H9 (cell line): ENCODE data around the gene NUP98. TPM values are rescaled to one million over a fixed set of nuclear protein-coding genes. Genes with fewer than 3 reads are reported as not detected.

ENCODE experiments used
- DNase-seq: peaks from one replicate; pipeline ENCODE4 v3.0.0-alpha.2; 2017
- H2AFZ ChIP-seq: one replicate; pipeline ENCODE4 v1.6.1; 2013; ENCODE audit warnings: mild to moderate bottlenecking, low read length, control low read depth, moderate library complexity
- H2AK5ac ChIP-seq: 2 replicates; pipeline ENCODE4 v1.6.1; 2013; ENCODE audit warnings: low read length, control low read depth, mixed read lengths; ENCODE audit not compliant: insufficient read length
- H2BK120ac ChIP-seq: one replicate; pipeline ENCODE4 v1.6.1; 2013; ENCODE audit warnings: low read depth, mild to moderate bottlenecking, low read length, control low read depth, inconsistent platforms; ENCODE audit not compliant: poor library complexity, severe bottlenecking
- H2BK12ac ChIP-seq: 2 replicates; pipeline ENCODE4 v1.6.1; 2013; ENCODE audit warnings: low read length, control low read depth, mixed read lengths, low read depth; ENCODE audit not compliant: insufficient read length
- H2BK15ac ChIP-seq: 2 replicates; pipeline ENCODE4 v1.6.1; 2013; ENCODE audit warnings: low read depth, low read length, control low read depth
- H2BK20ac ChIP-seq: one replicate; pipeline ENCODE4 v1.6.1; 2013; ENCODE audit warnings: low read depth, mild to moderate bottlenecking, low read length, control low read depth, inconsistent platforms; ENCODE audit not compliant: poor library complexity, severe bottlenecking
- H2BK5ac ChIP-seq: 2 replicates; pipeline ENCODE4 v1.6.1; 2013; ENCODE audit warnings: low read length, control low read depth, mixed read lengths; ENCODE audit not compliant: insufficient read length
- H3K14ac ChIP-seq: 2 replicates; pipeline ENCODE4 v1.6.1; 2013; ENCODE audit warnings: low read length, control low read depth; ENCODE audit not compliant: insufficient read depth
- H3K18ac ChIP-seq: 2 replicates; pipeline ENCODE4 v1.6.1; 2013; ENCODE audit warnings: low read depth, mild to moderate bottlenecking, mixed read lengths, low read length, control low read depth; ENCODE audit not compliant: insufficient read length
- H3K23ac ChIP-seq: 2 replicates; pipeline ENCODE4 v1.6.1; 2013; ENCODE audit warnings: low read length, control low read depth, mixed read lengths, low read depth; ENCODE audit not compliant: insufficient read length
- H3K23me2 ChIP-seq: 2 replicates; pipeline ENCODE4 v1.6.1; 2013; ENCODE audit warnings: low read depth, mild to moderate bottlenecking, mixed read lengths, low read length, control low read depth; ENCODE audit not compliant: insufficient read length, poor library complexity, severe bottlenecking
- H3K27ac ChIP-seq: 2 replicates; pipeline ENCODE4 v1.5.1; 2013; ENCODE audit warnings: low read length, control low read depth, mixed read lengths, low read depth; ENCODE audit not compliant: insufficient read length
- H3K27me3 ChIP-seq: 2 replicates; pipeline ENCODE4 v1.6.1; 2013; ENCODE audit warnings: low read length, control low read depth, inconsistent platforms; ENCODE audit not compliant: insufficient read depth
- H3K4ac ChIP-seq: 2 replicates; pipeline ENCODE4 v1.6.1; 2013; ENCODE audit warnings: low read depth, mild to moderate bottlenecking, control low read depth, inconsistent platforms, low read length, moderate library complexity
- H3K4me1 ChIP-seq: 2 replicates; pipeline ENCODE4 v1.6.1; 2013; ENCODE audit warnings: low read length, control low read depth, inconsistent platforms; ENCODE audit not compliant: insufficient read depth
- H3K4me2 ChIP-seq: 2 replicates; pipeline ENCODE4 v1.6.1; 2013; ENCODE audit warnings: low read length, control low read depth, mixed read lengths; ENCODE audit not compliant: insufficient read length, insufficient read depth
- H3K56ac ChIP-seq: 2 replicates; pipeline ENCODE4 v1.6.1; 2013; ENCODE audit warnings: low read depth, mild to moderate bottlenecking, mixed read lengths, low read length, control low read depth; ENCODE audit not compliant: insufficient read length
- H3K79me1 ChIP-seq: 2 replicates; pipeline ENCODE4 v1.6.1; 2013; ENCODE audit warnings: low read depth, mild to moderate bottlenecking, moderate library complexity, low read length, control low read depth, inconsistent platforms; ENCODE audit not compliant: insufficient read depth, poor library complexity, severe bottlenecking
- H3K79me2 ChIP-seq: 2 replicates; pipeline ENCODE4 v1.6.1; 2013; ENCODE audit warnings: low read length, control low read depth, inconsistent platforms; ENCODE audit not compliant: insufficient read depth
- H3K9ac ChIP-seq: 2 replicates; pipeline ENCODE4 v1.6.1; 2013; ENCODE audit warnings: low read length, control low read depth, mixed read lengths; ENCODE audit not compliant: insufficient read length; ENCODE audit errors: extremely low read depth
- H3K9me3 ChIP-seq: one replicate; pipeline ENCODE4 v1.6.1; 2013; ENCODE audit warnings: low read depth, low read length, inconsistent platforms; ENCODE audit not compliant: control insufficient read depth
- H3T11ph ChIP-seq: one replicate; pipeline ENCODE4 v1.6.1; 2013; ENCODE audit warnings: mild to moderate bottlenecking, low read length, control low read depth, inconsistent platforms
- H4K20me1 ChIP-seq: one replicate; pipeline ENCODE4 v1.6.1; 2013; ENCODE audit not compliant: control insufficient read depth, insufficient read length, insufficient read depth
- H4K5ac ChIP-seq: 2 replicates; pipeline ENCODE4 v1.6.1; 2013; ENCODE audit warnings: low read depth, mild to moderate bottlenecking, mixed read lengths, low read length, control low read depth; ENCODE audit not compliant: insufficient read length
- H4K8ac ChIP-seq: replicated peaks from 2 replicates; pipeline ENCODE4 v1.6.1; 2013; ENCODE audit warnings: low read length, control low read depth, mixed read lengths, low read depth; ENCODE audit not compliant: insufficient read length
- H4K91ac ChIP-seq: 2 replicates; pipeline ENCODE4 v1.6.1; 2013; ENCODE audit warnings: low read depth, mild to moderate bottlenecking, moderate library complexity, mixed read lengths, low read length, control low read depth; ENCODE audit not compliant: insufficient read length
- H3K27ac Mint-ChIP-seq, 3 experiments: 2 replicates in 2 of 3; 3 replicates in 1 of 3; pipeline ENCODE4 v1.8.0; 2020 to 2021; ENCODE audit warnings: mixed read lengths in 3 of 3, mild to moderate bottlenecking in 1 of 3, moderate library complexity in 1 of 3
- H3K27me3 Mint-ChIP-seq: 2 replicates; pipeline ENCODE4 v1.8.0; 2021; ENCODE audit warnings: low read depth, mild to moderate bottlenecking, moderate library complexity, mixed read lengths
- H3K36me3 Mint-ChIP-seq, 3 experiments: 2 replicates in 2 of 3; 3 replicates in 1 of 3; pipeline ENCODE4 v1.8.0; 2020 to 2021; ENCODE audit warnings: low read depth in 3 of 3, mixed read lengths in 3 of 3; ENCODE audit not compliant: insufficient read depth in 1 of 3
- H3K4me1 Mint-ChIP-seq, 2 experiments: 2 replicates each; pipeline ENCODE4 v1.8.0; 2020; ENCODE audit warnings: mixed read lengths in 2 of 2
- H3K4me3 Mint-ChIP-seq, 2 experiments: 2 replicates in 1 of 2; 3 replicates in 1 of 2; pipeline ENCODE4 v1.8.0; 2020 to 2021; ENCODE audit warnings: mild to moderate bottlenecking in 2 of 2, mixed read lengths in 2 of 2, moderate library complexity in 1 of 2
- H3K9me3 Mint-ChIP-seq, 2 experiments: 2 replicates in 1 of 2; 3 replicates in 1 of 2; pipeline ENCODE4 v1.8.0; 2020; ENCODE audit warnings: mild to moderate bottlenecking in 2 of 2, mixed read lengths in 2 of 2, moderate library complexity in 1 of 2
- CTCF ChIP-seq: fragments of 200-600 bp; sonication (generic); conservative IDR thresholded peaks from 3 replicates; pipeline ENCODE4 v1.8.0; 2021; ENCODE audit warnings: antibody characterized with exemption, mild to moderate bottlenecking
- WGBS: extraction: QIAGEN DNeasy Blood & Tissue Kit; methylation state at CpG from one replicate; pipeline ENCODE4 v1.1.7; 2013; ENCODE audit warnings: missing lambda C conversion rate, low lambda C conversion rate, mixed read lengths; ENCODE audit not compliant: insufficient read length; ENCODE audit errors: extremely low coverage; 5-methylcytosine and 5-hydroxymethylcytosine counted together
- total RNA-seq: library from RNA; stranded (reverse); gene quantifications from 2 replicates; pipeline ENCODE4 v1.2.1, GENCODE V29; 2021

NUP98 gene
- total RNA-seq, 1 experiment from 2014 or later: 105 TPM

DNA sequence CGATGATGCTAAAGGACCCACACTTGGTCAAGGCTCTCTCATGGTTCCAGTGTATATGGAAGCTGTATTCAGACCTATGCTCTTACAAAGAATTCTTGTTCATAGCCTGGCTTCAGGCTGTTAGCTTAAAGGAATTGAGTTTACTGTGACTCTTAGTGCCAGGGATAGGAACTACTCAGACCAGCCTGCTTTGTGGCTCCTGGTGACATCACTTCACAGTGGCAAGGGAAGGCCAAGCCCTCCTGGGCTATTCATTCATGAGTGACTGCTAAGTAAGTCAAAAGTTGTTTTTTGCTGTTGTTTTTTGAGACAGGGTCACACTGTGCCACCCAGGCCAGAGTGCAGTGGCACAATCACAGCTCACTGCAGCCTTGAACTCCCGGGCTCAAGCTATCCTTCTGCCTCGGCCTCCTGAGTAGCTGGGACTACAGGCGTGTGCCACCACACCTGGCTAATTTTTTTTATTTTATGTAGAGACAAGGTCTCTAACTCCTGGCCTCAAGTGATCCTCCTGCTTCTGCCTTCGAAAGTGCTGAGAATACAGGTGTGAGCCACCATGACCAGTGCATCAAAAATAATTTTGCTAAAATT lies 165.2 kb downstream of the NUP98 start:
- H3K36me3 Mint-ChIP-seq: no peaks in the 10 kb centered on the region; a peak in 2 of 7 replicates
- Histone ChIP-seq H3K79me1 (no peaks in the 10 kb centered on the region), H2BK120ac (no peak overlapping the region), H3K18ac (no peak overlapping the region), H2BK15ac (no peak overlapping the region), H3K27me3 (no peaks in the 10 kb centered on the region), H3K14ac (no peak overlapping the region), H3K4ac (no peak overlapping the region), H2BK12ac (no peak overlapping the region), H4K20me1 (no peaks in the 10 kb centered on the region), H2BK5ac (no peak overlapping the region), H3K79me2 (no peaks in the 10 kb centered on the region), H3K56ac (no peak overlapping the region), H2AK5ac (no peak overlapping the region), H3K23ac (no peak overlapping the region), H3K4me1 (no peaks in the 10 kb centered on the region), H4K91ac (no peak overlapping the region), H3T11ph (no peak overlapping the region), H4K8ac (no peak overlapping the region), H3K4me2 (no peak overlapping the region), H3K27ac (no peak overlapping the region), H3K9me3 (no peaks in the 10 kb centered on the region), H3K9ac (no peak overlapping the region), H2BK20ac (no peak overlapping the region), H2AFZ (no peak overlapping the region), H4K5ac (no peak overlapping the region), H3K23me2 (no peaks in the 10 kb centered on the region)
- no peak for DNase-seq
- peaks cover 3% of the 10 kb centered on the region; the same call in 1 of the 2 replicates for H3K27me3 Mint-ChIP-seq
- no peak overlapping the region for H3K4me3 Mint-ChIP-seq
- H3K4me1 Mint-ChIP-seq: peaks cover 0 to 12% of the 10 kb centered on the region in 2 experiments; a peak in 2 of 4 replicates
- no peak overlapping the region for H3K27ac Mint-ChIP-seq
- WGBS: no CpG with 5 or more reads among the region's 5 CpGs
- no peaks in the 10 kb centered on the region for H3K9me3 Mint-ChIP-seq
- no peak for TF ChIP-seq CTCF
